Lung (tissue), 12 donors: ENCODE results near the gene PAX1. TPM values are rescaled to one million over a fixed set of nuclear protein-coding genes. Genes with fewer than 3 reads are reported as not detected.
A peak's percentile ranks its signal among the peaks of the same experiment; 100 is the strongest.

Experiments
- ATAC-seq: fragments of 200-7000 bp; cut with Tn5 transposase; one replicate; pipeline ENCODE4 v1.9.1; 2020; ENCODE audit warnings: moderate number of reproducible peaks; ENCODE audit not compliant: insufficient read depth, low FRiP score
- DNase-seq, 3 donors: peaks; one replicate each; pipeline ENCODE4 v3.0.0-alpha.2; 2013 to 2017
- H3K27ac ChIP-seq, 2 donors: one replicate each; pipeline ENCODE4 v1.5.1; 2013; ENCODE audit warnings: mild to moderate bottlenecking in 2 of 2, moderate library complexity in 2 of 2, control low read depth in 1 of 2, inconsistent platforms in 1 of 2, low read depth in 1 of 2, low read length in 1 of 2
- H3K27me3 ChIP-seq, 3 donors: one replicate each; pipeline ENCODE4 v1.5.1; 2013; ENCODE audit warnings: low read length in 2 of 3; ENCODE audit not compliant: control insufficient read depth in 3 of 3, insufficient read depth in 3 of 3
- H3K36me3 ChIP-seq, 4 donors: one replicate each; pipeline ENCODE4 v1.5.1; 2013; ENCODE audit warnings: low read length in 4 of 4, mild to moderate bottlenecking in 1 of 4, moderate library complexity in 1 of 4; ENCODE audit not compliant: control insufficient read depth in 4 of 4, insufficient read depth in 4 of 4
- H3K4me1 ChIP-seq, 5 donors: one replicate each; pipeline ENCODE4 v1.5.1; 2013; ENCODE audit warnings: low read length in 5 of 5, mild to moderate bottlenecking in 2 of 5, moderate library complexity in 1 of 5; ENCODE audit not compliant: control insufficient read depth in 5 of 5, insufficient read depth in 5 of 5
- H3K4me3 ChIP-seq: one replicate; pipeline ENCODE4 v1.5.1; 2013; ENCODE audit warnings: mild to moderate bottlenecking, control low read depth, moderate library complexity
- H3K9ac ChIP-seq, 2 donors: one replicate each; pipeline ENCODE4 v1.5.1; 2013; ENCODE audit warnings: low read length in 2 of 2, control low read depth in 1 of 2; ENCODE audit not compliant: insufficient read depth in 1 of 2
- H3K9me3 ChIP-seq, 4 donors: one replicate each; pipeline ENCODE4 v1.5.1; 2013; ENCODE audit warnings: low read length in 3 of 4, mild to moderate bottlenecking in 1 of 4, moderate library complexity in 1 of 4; ENCODE audit not compliant: control insufficient read depth in 4 of 4, insufficient read depth in 3 of 4
- CTCF ChIP-seq: IDR thresholded peaks from 2 replicates; pipeline ENCODE4 v1.5.1; 2012; ENCODE audit warnings: mild to moderate bottlenecking; ENCODE audit errors: control extremely low read depth, extremely low read depth
- WGBS, 2 donors: extraction: QIAGEN DNeasy Blood & Tissue Kit; methylation state at CpG; one replicate each; pipeline ENCODE4 v1.1.7; 2013; 5-methylcytosine and 5-hydroxymethylcytosine counted together
- polyA plus RNA-seq, 2 donors: library from polyadenylated mRNA; stranded (reverse); fragments of 200-250 nt; gene quantifications; one replicate each; pipeline ENCODE4 v1.2.1, GENCODE V29; 2013
- total RNA-seq, 2 donors: library from RNA; depleted of rRNA in 1 of 2; stranded (reverse); fragments of >200 nt in 1 of 2; gene quantifications; one replicate each; pipeline ENCODE4 v1.2.1, GENCODE V29; 2014 to 2021
- donor health status: control.
- donor health status: control.
- donor health status: Bipolar disorder and iron deficiency.
- donor health status: healthy.
- donor health status: DM: yes; HTN: yes; CAD: no.

PAX1 gene
- total and polyA plus RNA-seq, 4 donors: 0.05 to 0.14 (median 0.06) TPM; not detected in 1

- H3K27me3 ChIP-seq: peaks cover 37 to 98% (median 89%) of the 10 kb centered on the region in 3 donors
Observed at GRCh38 chr20:21702016-21702415, 3.4 kb upstream of the PAX1 start.

DNA sequence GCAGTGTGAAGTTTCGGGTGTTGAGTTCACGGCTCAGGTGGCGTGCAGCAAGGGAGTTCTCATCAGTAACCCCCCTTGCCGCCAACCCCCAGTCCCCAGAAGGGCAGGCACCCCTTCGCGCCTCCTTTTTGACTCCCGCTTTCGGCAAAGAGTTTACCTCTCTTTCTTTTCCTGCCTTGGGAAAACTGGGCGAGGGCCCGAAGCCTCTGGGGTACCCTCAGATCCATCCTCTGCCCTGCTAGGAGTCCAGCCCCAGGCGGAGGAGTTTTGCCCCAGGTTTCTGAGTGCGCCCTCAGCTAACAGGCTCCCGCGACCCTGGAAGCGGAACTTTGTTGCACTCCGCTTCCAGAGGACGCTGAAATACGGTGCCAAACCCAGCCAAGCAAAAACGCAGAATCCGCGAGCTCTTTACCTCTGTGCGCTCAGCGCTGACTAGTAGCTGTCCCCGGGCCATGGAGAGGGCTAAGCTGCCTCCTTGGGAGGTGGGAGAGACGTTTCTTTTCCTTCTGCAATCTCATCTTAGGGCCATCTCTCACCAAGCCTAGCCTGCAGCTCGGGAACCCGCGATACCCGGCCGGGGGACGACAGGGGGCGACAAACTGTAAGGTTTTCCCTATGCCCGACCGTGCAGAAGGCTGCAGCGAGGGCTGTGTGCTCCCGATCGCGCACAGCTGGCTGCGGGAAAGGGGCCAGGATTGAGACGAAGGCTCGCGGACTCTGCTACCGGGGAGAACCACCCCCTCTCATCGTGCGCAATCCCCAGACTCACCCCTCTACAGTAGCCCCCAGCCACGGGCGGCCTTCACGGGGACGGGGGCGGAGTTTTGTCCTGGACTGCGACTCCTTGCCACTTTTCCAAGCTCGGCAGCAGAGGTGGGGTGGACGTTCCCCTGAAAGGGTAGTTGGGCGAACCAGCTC, 2.7 kb upstream of the PAX1 start:
- no peak overlapping the region for H3K9ac ChIP-seq
- ATAC-seq (peak; percentile 43), DNase-seq (peak; percentile 89 to 92 (median 91))
- peaks cover 0 to 12% (median 0%) of the 10 kb centered on the region in 4 donors for H3K9me3 ChIP-seq
- peaks cover 0 to 16% (median 2%) of the 10 kb centered on the region in 5 donors for H3K4me1 ChIP-seq
- peaks cover 41 to 97% (median 89%) of the 10 kb centered on the region in 3 donors for H3K27me3 ChIP-seq
- no peak overlapping the region for H3K27ac ChIP-seq
- H3K4me3 ChIP-seq: no peak overlapping the region
- no peaks in the 10 kb centered on the region for H3K36me3 ChIP-seq
- WGBS, 2 donors: 5% methylated on average over 54 of the region's 54 CpGs
- TF ChIP-seq CTCF: no peak

More at GRCh38 chr20:21702016-21702415, 3.4 kb upstream of the PAX1 start:
- no peak for TF ChIP-seq CTCF
- H3K4me1 ChIP-seq: peaks cover 0 to 16% (median 2%) of the 10 kb centered on the region in 5 donors
- no peak overlapping the region for H3K27ac ChIP-seq
- H3K36me3 ChIP-seq: no peaks in the 10 kb centered on the region
- H3K9me3 ChIP-seq: peaks cover 0 to 10% (median 0%) of the 10 kb centered on the region in 4 donors
- H3K9ac ChIP-seq: no peak overlapping the region
- no peak overlapping the region for H3K4me3 ChIP-seq
- DNase-seq (no peak), ATAC-seq (no peak)
- 23 to 24% methylated on average over 14 of the region's 14 CpGs for WGBS, 2 donors

GRCh38 chr20:21703717-21704407, 1.6 kb upstream of the PAX1 start:
- Histone ChIP-seq H3K27ac (no peak overlapping the region), H3K4me1 (peaks cover 0 to 16% (median 2%) of the 10 kb centered on the region in 5 donors), H3K4me3 (no peak overlapping the region), H3K36me3 (no peaks in the 10 kb centered on the region), H3K9me3 (peaks cover 0 to 12% (median 0%) of the 10 kb centered on the region in 4 donors), H3K27me3 (peaks cover 45 to 97% (median 89%) of the 10 kb centered on the region in 3 donors), H3K9ac (no peak overlapping the region)
- WGBS, 2 donors: 8 to 12% methylated on average over 22 of the region's 22 CpGs
- ATAC-seq (no peak), DNase-seq (no peak)
- TF ChIP-seq CTCF: no peak
